ENCODE results near the gene SURF4.
A peak's percentile ranks its signal among the peaks of the same experiment; 100 is the strongest.
"Not testable (repeated sequence)": the region's sequence is repeated elsewhere in the genome, so short reads cannot be mapped to it uniquely, and the experiment has no call there.

The SURF4 gene

DNA sequence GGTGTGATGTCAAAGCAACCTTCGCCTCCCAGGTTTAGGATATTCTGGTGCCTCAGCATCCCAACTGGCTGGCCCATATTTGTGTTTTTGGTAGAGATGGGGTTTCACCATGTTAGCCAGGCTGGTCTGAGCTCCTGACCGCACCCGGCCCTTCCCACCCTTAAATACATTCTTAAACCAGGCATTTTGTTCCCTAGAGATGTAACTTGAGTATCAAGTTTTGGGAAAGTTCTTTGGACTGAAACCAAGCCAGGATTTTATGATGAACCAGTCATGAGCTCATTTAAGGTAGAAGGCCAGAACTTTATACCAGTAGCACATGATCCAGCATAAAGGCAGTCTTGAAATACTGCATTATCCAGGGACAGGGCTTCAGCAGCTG is 24.3 kb downstream of the SURF4 start:
- no peak for DNase-seq

DNA sequence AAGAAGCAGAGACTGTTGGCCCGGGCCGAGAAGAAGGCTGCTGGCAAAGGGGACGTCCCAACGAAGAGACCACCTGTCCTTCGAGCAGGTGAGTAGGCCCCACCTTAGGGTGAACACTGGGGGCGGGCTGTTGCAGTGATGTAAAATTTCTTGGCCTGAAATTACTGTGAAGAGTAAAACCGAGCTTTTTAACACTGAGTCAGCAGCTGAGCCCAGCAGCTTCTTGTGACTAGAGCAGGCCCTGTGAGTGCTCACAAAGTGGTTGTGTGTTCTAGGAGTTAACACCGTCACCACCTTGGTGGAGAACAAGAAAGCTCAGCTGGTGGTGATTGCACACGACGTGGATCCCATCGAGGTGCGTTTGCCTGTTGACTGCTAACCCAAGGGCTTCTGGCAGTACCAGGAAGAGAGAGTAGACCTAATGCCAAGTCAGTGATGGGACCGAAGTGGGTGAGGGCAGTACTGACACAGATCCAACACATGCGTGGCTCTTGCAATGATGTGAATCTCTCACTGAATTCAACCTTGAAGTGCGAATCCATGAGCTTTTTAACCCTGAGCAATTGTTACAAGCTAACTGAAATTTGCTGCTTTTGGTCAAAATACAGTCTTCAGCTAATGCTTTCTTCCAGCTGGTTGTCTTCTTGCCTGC is 25.8 kb downstream of the SURF4 start:
- no peak for DNase-seq

DNA sequence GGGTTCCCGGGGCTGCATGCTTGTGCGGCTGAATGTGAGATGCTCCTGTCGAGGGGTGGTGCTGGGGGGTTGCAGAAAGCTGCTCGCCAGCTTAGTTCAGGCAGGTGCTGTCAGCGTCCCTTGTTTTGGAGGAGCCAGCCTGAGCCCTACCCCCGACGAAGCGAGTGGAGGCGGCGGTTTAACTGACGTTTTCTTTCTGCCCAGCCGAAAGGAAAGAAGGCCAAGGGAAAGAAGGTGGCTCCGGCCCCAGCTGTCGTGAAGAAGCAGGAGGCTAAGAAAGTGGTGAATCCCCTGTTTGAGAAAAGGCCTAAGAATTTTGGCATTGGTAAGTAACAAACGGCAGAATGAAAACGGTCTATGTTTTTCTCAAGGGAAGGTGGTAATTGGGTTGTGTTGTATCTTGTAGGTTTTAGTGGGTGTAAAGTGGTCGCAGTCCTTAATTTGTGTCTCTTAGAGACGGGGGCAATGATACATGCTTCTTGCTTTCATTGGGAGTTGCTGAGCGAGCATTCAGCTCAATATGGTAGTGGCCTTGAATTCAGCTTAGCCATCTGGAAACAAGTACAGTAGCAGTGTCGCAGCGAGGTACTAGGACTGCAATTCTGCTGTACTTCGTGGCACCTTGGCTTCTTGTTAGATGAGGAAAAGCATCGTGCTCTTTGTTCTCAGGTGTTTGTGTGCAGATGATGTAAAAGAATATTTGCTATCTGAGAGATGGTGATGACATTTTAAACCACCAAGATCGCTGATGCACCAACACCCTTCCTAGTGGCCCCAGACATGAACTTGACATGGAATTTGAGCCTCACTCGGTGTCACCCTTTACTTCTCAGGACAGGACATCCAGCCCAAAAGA is 26.9 kb downstream of the SURF4 start:
- DNase-seq: no peak

DNA sequence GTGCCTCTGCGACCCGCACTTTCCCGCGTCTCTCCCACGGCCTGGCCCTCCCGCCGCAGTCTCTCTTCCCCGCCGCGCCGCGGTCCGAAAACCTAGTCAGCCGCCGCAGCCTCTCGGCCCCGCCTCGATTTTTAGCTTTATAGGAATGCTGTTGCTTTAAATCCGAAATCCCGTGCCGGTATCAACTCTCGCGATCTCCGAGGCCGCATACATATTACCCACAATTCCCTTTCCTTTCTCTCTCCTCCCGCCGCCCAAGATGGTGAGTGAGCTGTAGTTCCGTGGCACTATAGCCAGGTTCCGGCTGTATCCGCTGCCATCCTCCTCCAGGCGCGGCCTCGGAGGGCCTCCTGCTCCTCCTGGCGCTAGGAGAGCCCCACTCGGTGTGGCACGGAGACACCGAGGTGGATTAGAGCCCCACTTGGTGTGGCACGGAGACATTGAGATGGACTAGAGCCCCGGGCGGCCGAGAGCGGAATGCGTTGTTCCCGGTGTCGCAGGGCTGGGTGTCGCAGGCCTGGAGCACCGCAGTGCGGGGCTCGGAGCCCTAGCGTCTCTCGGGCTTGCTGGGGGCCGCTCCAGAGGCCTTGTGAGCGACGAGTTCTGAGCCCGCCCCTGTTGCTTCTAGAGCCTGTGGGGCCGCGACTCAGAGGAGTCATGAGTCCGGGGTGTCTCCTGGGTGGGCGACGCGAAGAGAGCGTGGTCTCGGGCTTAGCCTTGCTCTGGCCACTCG is 27.7 kb downstream of the SURF4 start, which contains the start of the genes MED22 and RPL7A:
Gene MED22 (minus strand): TSS at position 147 of the 733 bp plus-strand sequence. CDS start 1,469 bp downstream, outside the sequence.
Gene RPL7A (plus strand): TSS at position 234 of the 733 bp plus-strand sequence. CDS start 26 bp downstream, at position 260.
- DNase-seq: peak; percentile 93 to 94

DNA sequence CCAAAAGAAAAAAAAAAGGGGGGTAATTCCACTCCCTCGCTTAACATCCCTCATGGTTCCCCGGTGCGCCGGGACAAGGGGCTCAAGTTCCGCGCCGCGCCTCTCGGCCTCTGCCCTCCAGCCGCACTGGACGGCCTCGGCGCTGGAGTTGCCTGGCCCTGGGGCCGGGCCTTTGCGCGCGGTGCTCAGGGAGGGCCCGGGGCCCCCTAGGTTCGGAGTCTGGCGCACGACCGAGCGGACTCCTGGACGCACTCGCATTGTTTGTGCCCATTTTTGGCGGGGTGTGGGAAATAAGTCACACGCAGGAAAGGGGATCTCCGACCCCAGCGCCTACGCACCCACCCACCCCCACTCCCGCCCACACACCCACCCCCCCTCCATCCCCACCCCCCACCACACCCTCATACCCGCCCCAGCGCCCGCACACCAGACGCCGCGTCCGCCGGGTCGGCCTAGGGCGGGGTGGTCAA is 28.3 kb downstream of the SURF4 start:
- DNase-seq: peak; percentile 61 to 62

DNA sequence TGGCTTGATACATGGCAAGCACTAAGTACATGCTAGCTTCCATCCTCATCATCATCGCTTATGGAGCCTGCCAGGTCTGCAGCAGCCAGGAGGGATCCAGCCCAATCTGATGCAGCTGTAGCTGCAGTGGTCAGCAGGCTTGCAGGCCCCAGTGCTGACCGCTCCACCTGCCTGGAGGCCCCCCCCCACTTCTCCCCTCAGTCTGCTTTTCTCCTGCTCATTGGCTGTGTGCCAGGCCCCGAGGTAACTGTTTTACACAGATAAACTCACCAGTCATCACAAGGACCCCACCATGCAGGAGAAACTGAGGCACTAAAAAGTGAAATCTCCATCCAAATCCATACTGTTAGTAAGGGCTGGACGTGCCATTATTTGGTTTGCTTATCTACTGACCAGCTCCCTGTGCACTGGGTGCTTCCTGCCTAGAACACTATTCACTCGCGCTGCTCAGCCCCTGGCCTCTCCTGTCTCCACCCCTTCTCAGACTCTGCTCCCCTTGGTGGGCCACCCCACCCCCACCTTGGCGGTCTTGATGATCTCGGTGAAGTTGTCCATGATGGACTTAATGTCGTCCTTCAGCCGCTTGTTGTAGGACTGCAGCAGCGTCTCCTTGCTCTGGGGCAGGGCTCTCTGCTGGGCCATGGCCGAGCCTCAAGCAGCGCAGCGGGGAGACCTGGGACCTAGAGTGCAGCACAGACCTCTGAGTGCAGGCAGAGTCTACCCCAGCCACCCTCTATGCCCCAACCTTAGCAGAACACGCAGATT is 29.7 kb downstream of the SURF4 start:
- DNase-seq: no peak

DNA sequence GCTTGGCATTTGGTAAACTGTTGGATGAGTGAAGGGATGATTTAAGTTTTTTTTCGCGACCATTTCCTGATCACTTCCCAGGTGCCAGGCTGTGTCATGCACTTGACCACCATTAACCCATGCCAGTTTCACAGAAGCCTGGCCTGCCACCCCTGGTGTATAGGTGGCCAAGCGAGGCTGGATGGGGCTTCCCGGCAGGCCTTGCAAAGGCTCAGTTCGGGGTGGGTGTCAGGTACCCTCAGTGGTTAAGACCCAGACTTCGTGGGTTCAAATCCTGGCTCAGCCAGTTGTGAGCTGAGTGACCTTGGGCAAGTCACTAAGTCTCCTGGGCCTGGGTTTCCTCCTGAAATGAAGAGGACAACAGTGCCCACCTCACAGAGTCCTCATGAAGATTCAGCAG is 30.3 kb downstream of the SURF4 start:
- DNase-seq: no peak

DNA sequence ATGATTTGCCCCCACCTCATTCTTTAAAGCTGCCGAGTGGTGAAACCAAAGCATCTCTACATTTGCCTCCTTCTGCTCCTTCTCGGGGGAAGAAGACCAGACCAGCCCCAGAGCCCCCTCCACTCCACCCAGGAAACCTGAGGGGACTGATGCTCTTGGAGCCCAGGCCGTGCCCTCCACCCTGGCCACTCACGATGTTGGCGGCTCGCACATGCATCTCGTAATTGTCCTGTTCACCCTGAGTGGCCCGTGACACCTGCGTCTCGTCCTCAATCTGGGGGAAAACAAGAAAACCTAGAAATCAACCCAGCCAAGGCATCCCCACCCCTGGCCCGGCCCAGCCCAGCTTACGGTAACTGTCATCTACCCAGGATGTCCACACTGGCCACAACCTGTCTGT is 30.9 kb downstream of the SURF4 start:
- DNase-seq: no peak

DNA sequence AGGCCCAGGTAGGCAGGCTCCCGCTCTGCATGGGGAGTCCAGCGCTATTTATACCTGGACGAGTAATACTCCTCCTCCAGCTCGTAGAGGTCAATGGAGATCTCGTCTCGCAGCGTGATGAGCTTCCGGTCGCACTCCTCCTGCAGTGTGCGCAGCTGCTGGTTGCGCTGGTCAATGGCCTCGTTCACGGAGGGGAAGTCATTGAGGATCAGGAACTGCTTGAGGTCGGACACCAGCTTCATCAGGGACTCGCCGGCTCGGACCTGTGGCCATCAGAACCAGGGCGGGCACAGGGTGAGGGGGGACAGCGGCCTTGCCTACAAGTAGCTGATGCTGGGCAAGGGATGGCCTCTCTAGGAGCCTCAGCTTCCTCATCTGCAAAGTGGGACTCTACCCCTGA is 31.8 kb downstream of the SURF4 start:
- no peak for DNase-seq

DNA sequence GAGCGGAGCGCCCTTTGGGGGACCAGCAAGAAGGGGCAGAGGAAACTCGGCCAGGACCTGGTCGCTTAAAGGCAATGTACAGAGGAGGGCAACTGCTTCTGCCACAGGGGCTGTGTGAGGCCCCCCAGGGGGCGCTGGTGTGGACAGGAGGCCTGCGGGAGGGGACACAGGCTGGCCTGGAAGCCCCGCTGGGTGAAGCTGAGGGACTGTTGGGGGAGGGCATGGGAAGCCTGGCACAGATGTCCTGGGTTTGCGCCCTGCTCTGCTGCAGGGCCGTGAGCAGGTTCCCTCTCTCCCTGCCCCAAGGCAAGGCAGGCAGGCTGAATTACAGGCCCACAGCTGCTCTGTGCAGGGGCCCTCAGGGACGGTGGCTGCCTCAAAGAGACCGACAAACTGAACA is 33.3 kb downstream of the SURF4 start:
- no peak for DNase-seq

DNA sequence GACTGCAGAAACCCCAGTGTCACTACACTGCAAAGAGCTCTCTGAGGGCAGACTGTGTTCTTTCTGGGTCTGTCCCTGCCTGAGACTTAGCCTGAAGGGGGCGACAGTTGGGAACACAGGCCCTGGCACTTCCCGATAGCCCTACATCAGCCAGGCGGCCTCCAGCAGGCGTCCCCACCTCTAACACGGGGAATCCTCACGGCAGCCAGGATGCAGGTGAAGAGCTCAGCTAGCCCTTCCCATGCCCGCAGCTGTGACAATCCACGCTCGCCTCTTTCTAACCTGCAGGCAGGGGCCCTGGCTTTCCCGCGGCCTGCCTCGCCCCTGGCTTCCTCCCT is 33.8 kb downstream of the SURF4 start:
- DNase-seq: no peak

DNA sequence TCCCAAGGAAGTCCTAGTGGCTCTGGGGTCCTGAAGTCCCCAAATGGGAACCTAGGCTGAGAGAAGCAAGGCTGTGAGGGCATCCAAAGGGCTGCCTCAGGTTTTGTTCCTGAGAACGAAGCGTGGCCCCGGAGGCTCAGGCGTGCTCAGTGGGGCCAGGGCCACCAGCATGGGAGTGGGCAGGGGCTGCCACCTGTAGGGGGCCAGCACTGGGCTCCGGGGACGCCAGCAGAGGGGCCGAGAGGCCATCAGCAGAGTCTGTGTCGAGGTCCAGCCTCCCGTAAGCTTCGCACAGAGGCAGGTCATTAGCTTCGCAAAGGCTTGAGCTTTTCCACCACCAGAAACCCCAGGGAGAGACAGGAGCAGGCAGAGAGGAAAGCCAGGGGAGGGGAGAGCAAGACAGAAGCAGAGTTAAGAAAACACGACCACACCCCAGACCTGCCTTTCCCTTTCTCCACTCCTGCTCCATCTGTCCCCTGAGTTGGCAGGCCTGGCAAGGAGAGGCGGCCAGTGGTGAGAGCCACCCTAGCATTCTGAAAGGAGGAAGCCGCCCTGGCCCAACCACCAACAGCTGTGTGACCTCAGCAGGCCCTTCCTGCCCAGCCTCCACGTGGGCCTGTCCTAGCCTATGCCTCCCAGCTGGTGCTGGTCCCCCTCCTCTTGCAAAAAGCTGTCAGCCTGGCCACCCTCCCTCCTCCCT is 34.3 kb downstream of the SURF4 start:
- DNase-seq: peak in 1 of 2 donors; percentile 42

DNA sequence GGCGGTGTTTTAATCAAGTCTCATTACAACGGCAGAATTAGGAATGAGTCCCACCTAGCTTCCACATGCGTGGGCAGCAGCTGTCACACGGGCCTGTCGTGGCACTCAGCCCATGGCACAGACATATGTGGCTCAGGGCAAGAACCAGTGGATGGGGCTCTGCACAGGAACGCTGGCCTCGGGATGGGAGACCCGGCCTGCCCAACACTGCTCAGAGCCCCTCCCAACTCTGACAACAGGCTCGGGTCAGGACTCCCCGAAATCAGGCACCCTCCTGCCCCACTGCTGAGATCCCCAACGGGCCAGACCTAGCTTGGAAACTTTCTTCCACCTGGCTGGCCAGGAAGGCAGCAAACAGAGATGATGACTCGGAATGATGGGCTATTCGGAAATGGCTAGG is 34.9 kb downstream of the SURF4 start:
- no peak for DNase-seq

DNA sequence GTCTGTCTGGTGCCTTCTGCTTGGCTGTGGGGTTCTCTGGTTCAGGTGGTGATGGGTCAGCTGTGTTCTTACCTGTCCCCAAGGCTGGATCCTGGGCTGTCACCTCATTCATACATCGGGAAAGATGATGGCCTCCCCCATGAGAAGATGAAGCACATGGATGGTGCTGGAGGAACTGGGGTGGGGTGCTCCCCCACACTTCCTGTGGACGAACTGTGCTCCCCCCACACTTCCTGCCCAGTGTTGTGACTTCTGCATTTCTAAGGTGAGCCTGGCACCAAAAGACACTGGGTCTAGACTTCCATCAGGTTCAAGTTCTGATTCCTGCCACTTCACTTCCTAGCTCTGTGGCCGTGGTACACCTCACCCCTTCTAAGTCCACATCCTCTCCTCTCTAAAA is 35.6 kb downstream of the SURF4 start:
- DNase-seq: no peak

DNA sequence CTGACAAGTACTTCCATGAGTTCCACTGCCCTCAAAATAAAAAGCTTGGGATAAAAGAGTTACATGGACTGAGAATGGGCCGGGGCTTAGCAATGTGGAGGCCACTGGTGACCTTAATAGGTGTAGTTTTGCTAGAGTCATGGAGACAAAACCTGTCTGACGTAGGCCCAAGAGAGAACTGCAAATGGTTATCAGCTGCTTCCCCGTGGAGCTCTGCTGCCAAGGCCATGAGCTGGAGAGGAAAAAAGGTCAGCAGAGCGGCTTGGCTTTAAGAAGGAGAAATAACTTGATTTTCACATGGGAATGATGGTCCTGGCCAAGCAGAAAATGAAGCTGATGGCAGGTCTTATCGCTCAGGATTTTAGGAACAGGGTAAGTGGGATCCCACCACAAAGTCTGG is 36.2 kb downstream of the SURF4 start:
- DNase-seq: no peak

DNA sequence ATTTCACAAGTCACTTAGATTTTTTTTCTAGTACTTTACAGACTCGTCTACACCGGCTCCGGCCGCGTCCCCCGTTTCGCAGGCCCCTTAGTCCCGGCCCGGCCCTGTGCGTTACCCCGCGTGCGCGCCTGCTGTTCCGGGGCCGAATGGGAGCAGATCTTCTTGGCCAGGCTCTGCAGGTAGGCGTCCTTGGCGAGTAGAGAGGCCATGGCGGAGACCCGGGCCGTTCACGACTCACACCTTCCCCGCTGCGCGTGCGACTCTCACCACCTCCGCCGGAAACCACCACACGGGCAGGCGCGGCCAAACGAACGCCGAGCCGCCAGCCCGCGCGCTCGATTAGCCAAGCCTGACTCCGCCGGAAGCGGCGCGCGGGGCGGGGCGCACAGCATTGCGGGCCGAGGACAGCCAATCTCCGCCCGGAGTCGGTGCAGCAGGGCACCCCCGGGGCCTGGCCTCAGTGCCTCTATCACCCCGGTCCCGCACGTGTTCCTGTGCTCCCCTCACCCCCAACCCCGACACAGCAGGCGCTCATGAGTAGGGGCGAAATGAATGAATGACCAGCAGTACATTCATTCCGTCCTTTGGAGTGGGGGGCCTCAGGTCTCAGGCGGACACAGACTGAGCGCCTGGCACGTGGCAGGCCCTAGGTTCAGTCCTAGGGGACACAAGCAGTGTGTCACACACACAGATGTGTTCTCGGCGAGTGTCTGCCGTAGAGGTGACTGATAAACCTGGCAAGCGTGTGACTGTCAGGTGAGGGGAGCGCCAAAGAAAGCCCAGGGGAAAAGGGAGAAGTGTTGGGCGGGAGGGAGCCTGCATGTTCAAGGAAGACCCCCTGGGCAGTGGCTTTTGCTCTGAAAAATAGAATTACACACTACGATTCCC is 39.7 kb downstream of the SURF4 start, which contains the start of gene SURF6:
Gene SURF6 (minus strand): TSS at position 265 of the 888 bp plus-strand sequence. CDS start 56 bp downstream, at position 209.
- DNase-seq: peak; percentile 91 to 94

DNA sequence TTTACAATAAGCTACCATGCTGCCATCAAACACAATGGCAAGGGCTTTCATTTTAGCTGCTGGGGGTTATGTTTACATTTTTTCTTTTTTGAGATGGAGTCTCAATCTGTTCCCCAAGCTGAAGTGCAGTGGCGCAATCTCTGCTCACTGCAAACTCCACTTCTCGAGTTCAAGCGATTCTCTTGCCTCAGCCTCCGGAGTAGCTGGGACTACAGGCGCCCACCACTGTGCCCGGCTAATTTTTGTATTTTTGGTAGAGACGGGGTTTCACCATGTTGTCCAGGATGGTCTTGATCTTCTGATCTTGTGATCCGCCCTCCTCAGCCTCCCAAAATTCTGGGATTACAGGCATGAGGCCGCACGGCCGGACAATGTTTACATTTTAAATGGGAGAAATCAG is 41.0 kb downstream of the SURF4 start:
- DNase-seq: not testable (repeated sequence)

DNA sequence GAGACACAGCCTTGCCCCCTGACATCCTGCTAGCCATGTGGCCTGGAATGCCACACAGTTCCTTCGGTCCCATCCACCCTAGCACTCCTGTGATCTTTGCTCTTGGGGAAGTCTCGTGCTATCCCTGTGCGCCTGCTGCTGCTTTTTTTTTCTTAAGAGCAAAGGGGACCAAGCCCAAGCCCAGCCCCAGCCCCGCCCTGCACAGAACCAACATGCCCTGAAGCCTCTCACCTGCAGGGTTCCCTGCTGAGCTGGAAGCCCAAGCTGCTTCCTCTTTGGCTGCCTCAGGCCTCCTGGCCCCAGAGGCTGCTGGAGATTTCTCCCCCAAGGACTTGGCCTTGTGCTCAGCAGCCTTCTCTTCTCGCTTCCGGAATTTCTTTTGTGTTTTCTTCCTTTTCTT is 41.7 kb downstream of the SURF4 start:
- DNase-seq: no peak

DNA sequence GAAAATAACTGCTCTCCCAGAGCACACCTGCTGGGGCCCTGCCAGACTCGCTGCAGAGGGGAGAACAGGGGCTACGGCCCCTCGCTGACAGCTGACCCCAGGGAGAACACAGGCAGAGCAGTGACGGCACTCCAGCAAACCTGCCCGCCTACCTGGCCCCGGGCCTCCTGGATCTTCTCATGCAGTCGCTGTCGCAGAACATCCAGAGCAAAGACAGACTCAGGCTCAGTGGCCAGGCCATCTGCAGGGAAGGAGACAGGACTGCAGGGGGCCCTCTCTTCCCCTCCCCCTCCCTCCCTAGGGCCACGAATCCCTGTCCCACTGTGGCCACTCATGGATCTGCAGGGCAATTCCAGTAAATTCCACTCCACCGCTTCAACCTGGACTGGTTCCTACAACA is 42.3 kb downstream of the SURF4 start:
- no peak for DNase-seq

DNA sequence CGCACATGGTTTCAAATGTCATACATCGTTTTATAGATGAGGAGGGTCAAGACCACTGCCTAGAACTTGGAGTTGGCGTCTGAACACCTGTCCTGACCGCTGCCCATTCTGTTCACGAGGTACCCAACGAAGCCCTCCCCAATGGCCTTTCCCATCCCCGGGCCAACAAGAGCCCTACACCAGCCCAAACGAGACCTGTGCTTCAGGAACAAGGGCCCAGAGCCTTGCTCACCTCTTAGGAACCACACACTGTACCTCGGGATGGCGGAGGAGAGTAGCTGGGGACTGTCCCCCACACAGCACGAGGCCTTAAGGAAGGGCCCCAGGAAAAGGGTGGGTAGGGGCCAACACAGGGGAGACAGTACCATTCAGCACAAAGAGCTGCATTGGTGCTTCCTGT is 42.8 kb downstream of the SURF4 start:
- no peak for DNase-seq

DNA sequence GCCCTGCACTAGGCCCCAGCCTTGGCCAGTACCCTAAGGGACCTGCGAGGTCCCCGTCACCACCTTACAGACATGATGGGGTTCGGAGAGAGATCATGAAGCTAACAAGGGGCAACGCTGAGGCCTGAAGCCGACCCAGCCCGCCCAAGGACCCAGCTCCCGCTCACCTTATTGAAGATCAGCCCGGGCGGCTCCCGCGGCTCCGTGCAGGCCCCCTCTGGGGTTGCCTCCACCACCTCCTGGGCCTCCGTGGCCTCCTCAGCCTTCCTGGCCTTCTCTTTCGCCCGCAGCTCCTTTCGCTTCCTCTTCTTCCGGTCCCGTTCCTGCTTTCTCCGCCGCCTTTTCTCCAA is 43.5 kb downstream of the SURF4 start:
- no peak for DNase-seq
